HG03025 (cell line): Measurements from ENCODE around the gene FSHB.
"Not testable (repeated sequence)": the region's sequence is repeated elsewhere in the genome, so short reads cannot be mapped to it uniquely, and the experiment has no call there.

Source experiments
- ATAC-seq: cut with Tn5 transposase; IDR thresholded peaks from one replicate; pipeline ENCODE4 v1.9.1; 2021; ENCODE audit warnings: mild to moderate bottlenecking, moderate library complexity; ENCODE audit not compliant: unreplicated experiment, low FRiP score

Gene FSHB

GRCh38 chr11:30260813-30261212 lies 30.0 kb downstream of the FSHB start:
- no peak for ATAC-seq

- no peak for ATAC-seq
Observed at GRCh38 chr11:30261821-30262220, 31.0 kb downstream of the FSHB start.

- ATAC-seq: not testable (repeated sequence)
Observed at GRCh38 chr11:30268638-30269037, 37.8 kb downstream of the FSHB start.

DNA sequence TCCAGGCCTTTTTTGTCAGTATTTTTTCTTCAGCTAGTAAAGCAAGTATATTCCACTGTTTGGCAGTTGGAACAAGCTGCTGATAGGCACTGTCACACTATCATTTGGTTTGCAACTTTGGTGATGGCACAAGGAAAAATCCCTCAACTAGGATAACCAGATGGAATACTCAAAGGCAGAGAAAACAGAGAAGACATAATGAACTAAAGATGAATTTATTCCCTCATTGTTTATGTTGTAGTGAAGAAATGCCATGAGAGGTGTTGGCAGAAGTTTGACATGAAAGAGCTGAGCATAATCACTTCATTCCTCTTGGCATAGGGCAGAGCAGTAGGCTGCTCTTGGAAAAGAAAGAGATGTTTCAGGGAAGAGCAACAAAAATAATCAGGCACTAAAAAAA lies 39.9 kb downstream of the FSHB start:
- no peak for ATAC-seq

DNA sequence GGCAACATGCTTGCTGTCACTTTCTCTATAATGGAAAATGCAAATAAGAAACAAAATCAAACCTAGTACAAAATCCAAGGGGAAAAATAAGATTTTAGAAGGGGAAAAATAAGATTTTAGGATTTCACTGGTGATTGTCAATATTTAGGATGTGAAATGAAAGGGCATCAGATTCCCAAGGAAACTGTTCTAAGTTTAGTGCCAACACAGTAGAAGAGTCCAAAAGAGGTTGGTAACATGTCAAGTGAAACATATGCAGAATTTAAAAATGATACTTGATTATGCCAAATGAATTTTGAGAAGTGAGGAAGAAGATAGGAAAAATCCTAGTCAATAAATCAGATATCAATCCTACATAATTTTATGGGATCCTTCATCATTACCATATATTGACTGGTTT lies 46.4 kb downstream of the FSHB start:
- ATAC-seq: no peak

DNA sequence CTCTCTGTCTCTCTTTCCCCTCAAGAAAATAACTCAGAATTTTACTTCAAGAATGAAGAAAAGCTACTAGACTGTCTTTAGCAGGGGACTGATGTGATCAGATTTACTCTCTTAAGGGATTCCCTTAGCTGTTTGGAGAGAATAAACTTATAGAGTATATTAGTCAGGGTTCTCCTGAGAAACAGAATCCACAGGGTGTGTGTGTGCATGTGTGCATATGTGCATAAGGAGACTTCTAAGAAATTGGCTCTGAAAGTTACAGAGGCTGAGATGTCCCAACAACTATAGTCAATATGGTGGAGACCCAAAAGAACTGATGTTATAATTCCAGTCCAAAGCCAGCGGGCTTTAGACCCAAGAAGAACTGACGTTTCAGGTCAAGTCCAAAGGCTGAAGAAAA lies 49.0 kb downstream of the FSHB start:
- ATAC-seq: no peak

GRCh38 chr11:30281476-30282288 lies 50.9 kb downstream of the FSHB start:
- ATAC-seq: no peak

DNA sequence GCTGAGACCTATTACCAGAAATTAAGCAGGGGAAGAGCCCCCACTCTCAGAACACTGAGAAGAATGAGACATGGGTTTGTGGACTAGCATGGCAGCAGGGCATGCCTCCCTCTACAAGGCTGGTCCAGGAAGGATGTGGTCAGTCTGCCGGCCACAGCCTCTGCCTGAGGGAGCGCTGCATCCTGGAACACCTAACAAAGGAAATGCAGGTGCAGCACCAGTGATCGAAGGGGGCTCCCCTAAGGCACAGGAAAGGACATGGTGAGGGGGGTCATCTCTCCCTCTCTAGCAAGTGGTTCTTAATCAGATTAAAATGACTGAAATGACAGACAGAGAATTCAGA lies 51.4 kb downstream of the FSHB start:
- no peak for ATAC-seq
